GM15510 (cell line): ENCODE results near the gene KLHDC2.

Experiments used
- POLR2A ChIP-seq: IDR thresholded peaks from 3 replicates; pipeline ENCODE4 v1.6.1; 2011; ENCODE audit warnings: borderline replicate concordance; ENCODE audit not compliant: insufficient read length; ENCODE audit errors: extremely low read depth

KLHDC2 gene

DNA sequence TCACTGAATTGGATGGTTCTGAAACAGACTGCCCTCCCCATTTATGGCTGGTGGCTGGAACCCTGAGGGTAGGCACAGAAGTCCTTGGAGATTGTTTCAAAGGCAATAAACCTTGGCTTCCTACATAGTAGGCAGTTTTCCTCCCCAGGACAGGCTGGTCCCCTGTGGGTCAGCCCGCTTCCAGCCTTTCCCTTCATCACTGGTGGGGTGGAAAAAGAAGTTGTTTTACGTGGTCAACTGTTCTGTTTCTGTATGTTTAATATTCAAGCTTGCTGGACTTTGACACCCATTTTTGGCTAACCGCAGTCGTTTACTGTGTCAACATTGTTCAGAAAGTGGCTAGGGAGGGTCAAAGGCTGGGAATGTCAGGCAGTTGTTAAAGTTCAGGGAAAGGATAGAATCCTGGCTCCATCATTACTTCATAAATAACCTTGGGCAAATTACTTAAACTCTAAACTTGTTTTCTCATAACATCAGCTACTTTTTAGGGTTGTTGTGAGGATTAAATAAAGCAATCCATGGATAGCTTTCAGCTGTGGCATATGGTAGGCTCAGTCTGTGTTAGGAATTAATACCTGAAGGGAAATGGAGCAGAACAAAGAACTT is 2.4 kb downstream of the KLHDC2 start:
- no peak for TF ChIP-seq POLR2A

DNA sequence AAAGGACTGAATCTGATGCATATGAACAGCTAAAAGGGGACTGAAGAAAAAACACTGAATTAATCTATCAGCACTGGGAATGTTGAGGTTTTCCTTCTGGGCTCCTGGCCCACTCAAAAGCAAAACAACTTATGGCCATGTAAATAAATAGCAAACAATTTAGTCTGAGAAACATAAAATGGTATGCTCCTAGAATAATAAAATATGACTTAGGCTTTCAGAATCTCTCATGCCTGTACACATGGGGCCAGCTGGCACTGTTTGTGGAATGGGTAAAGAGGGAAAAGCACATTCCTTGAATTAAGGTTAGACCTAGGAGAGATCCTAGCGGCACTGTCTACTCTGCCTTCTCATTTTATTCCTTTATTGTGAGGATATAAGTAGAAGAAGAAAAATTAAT is 6.2 kb downstream of the KLHDC2 start:
- no peak for TF ChIP-seq POLR2A

DNA sequence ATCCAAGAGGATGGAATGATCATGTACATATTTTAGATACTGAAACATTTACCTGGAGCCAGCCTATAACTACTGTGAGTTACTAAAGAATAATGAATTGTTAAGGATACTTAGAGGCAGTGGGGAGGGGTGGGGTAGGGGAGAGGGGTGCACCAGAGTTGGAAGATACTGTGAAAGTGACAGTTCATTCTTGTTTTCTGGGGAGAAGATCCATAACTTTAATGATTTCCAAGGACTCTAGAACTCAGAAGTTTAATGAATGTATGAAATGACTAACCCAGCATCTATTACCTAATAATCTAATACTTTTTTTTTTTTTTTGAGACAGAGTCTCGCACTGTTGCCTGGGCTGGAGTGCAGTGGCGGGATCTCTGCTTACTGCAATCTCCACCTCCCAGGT is 10.5 kb downstream of the KLHDC2 start:
- TF ChIP-seq POLR2A = no peak

DNA sequence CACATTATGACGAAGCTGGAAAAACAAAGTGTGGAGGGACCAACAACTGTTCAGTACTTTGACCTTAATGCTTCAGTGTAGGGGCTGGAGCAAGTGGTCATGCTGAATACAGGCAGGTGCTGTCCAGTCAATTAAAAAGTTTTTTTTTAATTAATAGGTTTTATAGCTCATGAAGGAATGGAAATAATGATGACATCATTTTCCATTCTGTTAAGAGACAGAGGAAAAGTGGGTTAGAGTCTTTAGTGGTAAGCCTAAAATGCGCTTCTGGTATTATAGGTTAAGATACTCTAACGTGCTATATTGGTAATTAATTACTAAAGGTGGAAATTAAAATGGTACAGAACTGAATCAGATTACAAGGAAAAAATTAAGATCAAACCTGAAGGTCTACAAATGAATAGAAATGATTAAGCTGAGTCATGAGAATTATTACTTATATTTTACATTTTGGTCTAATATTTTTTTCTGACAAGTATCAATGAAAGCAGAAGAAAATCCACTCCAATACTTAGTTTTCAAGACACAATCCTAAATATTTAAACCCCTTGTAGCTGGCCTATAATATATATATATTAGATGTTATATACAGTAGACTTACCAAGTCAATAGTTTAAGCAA is 15.6 kb downstream of the KLHDC2 start:
- TF ChIP-seq POLR2A = no peak

DNA sequence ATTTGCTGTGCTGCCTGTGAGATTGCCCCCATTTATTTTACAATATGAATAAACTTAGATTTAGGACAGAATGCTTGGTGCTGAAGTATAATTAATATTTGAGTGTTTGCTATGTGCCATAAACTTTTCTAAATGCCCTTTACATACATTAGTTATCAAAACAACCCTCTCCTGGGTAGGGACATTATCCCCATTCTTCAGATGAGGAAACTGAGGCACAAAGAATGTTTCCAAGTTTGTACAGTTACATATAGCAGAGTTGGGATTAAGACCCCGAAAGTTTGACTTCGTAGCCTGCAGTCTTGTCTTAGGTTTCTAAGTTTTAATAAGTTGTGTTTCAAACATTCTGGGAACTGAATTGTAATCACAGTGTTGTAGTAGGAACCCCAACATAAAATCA is 18.4 kb downstream of the KLHDC2 start:
- no peak for TF ChIP-seq POLR2A

DNA sequence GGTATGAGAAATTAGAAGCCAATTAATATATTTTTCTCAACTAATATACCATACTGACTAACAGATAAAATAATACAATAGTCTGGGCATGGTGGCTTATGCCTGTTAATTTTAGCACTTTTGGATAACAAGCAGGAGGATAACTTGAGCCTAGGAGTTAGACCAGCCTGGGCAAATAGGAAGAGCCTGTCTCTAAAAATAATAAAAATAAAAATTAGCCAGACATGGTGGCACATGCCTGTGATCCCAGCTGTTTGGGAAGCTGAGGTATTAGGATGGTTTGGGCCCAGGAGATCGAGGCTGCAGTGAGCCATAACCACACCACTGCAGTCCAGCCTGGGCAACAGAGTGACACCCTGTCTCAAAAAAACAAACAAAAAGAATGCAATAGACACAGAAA is 24.7 kb downstream of the KLHDC2 start:
- TF ChIP-seq POLR2A = no peak

DNA sequence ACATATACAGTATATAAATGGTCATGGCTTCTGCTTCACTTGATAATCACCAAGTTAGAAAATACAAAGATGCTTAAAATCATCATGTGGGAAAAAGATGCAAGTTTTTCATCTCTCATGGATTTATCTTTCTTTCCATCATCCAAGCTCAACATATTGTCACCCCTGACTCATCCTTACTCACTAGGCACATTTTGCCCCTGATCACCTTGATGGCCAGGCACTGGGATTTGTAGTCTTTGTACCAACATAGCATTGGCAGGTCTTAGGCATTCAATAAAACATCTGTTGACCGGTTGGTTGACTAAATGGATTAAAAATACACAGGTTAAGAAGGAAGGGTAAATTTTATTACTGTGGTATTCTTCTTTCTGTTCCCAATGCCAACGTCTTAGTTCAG is 28.1 kb downstream of the KLHDC2 start:
- TF ChIP-seq POLR2A = no peak

DNA sequence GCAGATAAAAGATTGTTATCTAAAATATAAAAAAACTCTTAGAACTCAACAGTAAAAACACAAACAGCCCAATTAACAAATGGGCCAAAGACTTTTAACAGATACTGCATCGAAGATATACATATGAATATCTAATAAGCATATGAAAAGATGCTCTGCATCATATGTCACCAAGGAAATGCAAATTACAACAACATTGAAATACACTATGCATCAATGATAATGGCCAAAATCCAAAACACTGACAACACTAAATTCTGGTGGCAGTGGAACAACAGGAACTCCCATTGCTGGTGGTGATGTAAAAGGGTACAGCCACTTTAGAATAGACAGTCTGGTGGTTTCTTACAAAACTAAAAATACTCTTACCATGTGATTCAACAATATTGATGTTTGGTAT is 40.8 kb downstream of the KLHDC2 start:
- no peak for TF ChIP-seq POLR2A

DNA sequence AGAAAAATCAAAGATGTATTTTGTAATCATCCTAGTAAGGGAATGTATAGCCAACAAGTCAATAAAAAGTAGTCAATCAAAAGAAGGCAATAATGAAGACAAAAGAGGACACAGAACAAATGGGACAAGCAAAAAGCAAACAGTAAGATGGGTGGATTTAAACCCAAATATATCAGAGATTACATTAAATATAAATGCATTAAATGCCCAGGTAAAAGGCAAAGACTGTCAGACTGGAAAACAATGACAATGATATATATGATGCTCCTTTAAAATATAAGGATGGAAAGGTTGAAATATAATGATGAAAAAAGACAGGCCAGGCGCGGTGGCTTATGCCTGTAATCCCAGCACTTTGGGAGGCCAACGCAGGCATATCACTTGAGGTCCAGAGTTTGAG is 48.9 kb downstream of the KLHDC2 start:
- no peak for TF ChIP-seq POLR2A

DNA sequence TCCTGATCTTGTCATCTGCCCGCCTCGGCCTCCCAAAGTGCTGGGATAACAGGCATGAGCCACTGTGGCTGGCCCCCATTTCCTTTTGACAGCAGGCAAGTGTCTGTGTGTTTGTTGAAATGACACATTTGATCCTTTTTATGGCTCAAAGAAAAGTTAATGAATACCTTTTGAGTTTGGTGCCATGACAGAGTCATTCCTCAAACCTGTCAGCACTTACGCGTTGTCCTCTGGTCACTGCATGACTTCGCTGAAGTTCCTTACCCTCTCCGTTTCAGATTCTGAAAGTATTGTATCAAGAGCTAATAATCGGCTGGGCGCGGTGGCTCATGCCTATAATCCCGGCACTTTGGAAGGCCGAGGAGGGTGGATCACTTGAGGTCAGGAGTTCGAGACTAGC is 52.2 kb downstream of the KLHDC2 start:
- TF ChIP-seq POLR2A = no peak

DNA sequence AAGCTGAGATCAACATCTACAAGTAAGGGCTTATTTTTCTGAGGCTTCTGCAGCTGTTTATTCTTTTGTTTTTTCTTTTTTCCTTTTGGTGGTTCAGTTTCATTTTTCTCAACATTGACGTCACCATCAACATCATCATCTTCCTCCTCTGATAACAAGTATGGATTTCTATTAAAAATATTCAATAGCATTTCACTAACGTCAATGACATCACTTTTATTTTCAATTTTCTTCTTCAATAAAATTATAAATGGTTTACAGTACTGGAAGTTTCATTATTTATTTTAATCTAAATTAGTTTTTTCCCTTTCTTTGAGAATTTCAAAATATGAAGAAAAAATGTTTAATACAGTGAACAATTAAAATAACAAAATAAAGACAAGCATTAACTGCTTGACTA is 60.7 kb downstream of the KLHDC2 start:
- TF ChIP-seq POLR2A = no peak
